ENCODE measurements around the gene CAMTA1.

CAMTA1 gene

GRCh38 chr1:6985549-6986276 is 200.5 kb downstream of the CAMTA1 start:
- no peak for DNase-seq

- DNase-seq, result no peak
Observed at GRCh38 chr1:6986281-6986680, 201.0 kb downstream of the CAMTA1 start.

DNA sequence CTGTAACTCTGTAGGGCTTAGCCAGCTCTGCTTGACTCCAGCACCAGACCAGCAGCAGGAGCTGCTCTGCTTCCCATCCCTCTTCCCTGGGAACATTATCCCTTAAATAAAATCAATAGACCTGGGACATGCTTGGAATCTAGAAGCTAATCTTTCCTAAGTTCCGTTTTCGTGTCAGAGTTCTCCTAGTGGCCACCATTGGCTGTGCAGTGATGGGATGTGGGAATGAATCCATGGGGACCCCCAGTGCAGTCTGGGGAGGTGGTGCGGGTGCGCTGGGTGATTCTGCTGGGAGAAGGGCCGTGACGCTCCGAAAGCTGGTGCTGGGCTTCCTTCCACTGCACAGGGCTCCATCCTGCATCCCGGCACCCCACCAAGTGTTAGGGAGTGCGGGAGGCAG is 202.7 kb downstream of the CAMTA1 start:
- DNase-seq, result no peak

- DNase-seq, result no peak
Observed at GRCh38 chr1:6988796-6989195, 203.5 kb downstream of the CAMTA1 start.

DNA sequence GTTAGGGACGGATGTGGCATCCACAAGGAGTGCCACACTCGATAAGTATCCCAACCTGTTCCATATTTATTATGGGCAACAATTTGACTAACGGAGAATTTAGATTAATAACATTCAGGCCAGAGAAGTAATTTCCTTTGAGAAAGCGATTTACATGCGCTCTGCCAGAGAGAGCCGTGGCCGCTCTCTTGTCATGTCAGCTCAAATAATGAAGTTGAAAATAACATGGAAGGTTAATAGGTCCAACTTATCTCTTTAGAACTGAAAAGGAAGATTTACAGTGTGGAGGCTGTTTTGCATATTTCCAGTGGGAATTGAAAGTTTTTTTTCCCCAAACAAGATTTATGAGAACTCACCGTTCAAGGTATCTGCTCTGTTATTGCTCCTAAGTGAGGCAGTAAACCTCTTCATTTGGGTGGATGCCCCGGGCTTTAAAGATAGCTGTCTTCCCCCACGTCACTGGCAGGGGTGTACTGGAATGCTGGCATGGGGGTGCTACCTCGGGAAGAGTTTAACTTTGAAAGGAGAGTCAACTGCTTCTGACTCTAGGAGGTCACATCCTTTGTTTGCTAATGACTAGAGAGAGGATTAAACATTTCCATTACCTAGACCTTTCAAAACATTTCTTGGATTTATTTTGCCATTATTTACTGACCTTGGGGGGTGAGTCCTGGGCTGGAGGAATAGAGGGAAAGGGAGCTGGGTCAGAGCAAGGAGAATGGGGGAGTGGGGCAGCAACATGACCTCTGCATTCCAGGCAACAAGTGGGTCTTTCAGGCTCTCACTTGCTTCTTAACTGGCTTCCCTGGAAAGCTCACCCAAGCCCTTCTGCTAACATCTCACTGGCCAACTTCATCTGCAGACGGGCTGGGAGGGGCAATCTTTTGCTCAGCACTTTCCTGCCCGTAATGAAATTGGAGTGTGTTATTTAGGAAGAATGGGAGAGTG is 204.2 kb downstream of the CAMTA1 start:
- no peak for DNase-seq

- DNase-seq, result no peak
Observed at GRCh38 chr1:6991266-6991665, 206.0 kb downstream of the CAMTA1 start.

GRCh38 chr1:6995789-6996188 is 210.5 kb downstream of the CAMTA1 start:
- DNase-seq, result no peak

DNA sequence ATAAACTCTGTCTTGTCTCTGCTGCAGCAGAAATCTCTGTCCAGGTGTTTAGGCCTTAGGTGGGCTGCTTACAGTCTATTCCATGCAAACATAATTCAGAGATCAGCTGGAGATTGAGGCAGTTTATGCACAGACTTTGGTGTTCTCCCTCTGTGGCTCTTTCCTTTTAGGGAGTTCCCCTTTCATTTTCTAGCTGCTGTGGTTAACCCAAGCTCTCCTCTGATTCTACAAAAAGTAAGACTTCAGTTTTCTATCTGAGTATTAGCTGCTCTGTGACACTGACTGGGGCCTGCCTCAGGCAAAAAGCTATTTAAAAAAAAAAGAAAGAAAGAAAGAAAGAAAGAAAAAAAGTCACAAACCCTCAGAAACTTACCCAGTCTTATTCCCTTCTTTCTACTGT is 211.1 kb downstream of the CAMTA1 start:
- DNase-seq, result no peak

DNA sequence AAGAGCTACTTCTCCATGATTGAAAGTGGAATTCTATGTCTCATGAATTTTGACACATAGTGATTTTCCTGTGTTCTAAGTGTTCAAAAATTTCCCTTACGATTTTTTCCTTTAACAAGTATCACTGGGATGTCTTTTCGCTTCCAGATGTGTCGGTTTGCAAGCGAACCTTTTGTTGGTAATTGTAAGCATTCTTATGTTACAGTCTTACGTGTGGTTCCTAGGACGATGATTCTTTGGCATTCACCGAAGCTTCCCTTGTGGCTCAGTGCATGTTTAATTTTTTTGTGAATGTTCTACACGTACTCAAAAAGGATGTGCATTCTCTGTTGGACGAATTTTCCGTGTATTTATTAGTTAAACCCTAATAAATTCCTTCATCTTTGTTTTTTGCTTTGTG is 211.6 kb downstream of the CAMTA1 start:
- no peak for DNase-seq

DNA sequence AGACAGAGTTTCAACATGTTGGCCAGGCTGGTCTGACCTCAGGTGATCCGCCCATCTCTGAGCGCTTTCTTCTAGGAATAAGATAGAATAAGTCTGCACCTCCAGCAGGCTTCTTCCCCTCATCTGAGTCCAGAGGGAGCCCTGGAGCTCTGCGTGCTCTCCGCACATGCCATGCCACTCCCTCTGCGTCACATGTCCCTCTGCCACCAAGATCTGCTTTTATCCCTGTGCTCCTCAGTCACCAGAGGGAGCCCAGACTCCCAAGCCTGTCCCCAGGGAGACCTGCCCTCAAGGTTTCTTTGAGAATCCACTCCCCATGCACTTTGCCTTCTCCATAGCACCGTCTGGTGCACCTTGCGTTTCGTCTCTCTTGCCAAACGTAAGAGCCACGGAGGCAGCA is 213.0 kb downstream of the CAMTA1 start:
- DNase-seq, result no peak

DNA sequence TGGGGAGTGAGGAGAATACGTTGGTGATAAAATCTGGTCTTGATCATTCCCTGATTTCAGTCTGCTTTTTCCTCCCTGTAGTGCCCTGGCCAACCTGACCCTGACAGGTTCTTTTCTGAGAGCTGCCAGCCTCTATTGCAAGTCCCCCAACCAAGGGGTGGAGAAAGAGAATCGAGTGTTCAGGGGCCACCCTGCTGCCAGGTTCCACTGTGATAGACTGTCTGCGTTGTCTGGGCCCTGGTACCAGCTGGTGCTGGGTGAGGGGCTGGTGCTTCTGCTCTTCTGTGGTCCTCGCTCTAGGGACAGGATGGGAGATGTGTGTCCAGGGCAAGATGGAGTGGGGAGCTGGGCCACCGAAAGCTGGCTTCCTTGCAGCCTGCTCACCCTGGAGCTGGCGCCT is 214.6 kb downstream of the CAMTA1 start:
- DNase-seq, result no peak

- DNase-seq, result no peak
Observed at GRCh38 chr1:7000720-7001119, 215.5 kb downstream of the CAMTA1 start.

GRCh38 chr1:7002728-7003127 is 217.5 kb downstream of the CAMTA1 start:
- DNase-seq, result no peak

GRCh38 chr1:7003676-7004075 is 218.4 kb downstream of the CAMTA1 start:
- DNase-seq, result no peak

DNA sequence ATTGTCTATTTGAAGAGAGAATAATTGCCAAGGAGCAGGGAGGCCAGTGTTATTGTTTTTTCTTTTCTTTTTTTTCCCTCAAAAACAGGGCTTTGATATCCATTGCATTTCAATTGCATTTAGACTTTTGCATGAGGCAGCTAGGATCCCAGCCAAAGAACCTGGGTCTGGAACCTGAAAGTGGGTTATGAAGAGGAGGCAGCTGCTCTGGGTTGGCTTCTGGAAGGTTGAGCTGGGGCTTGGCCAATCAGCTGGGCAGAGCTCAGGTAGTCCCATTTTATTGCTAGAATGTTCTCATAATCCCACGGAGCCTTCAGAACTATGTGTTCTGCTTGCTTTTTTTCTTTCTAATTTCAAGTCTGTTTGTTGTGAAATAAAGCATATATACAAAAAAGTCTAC is 218.9 kb downstream of the CAMTA1 start:
- DNase-seq, result no peak

GRCh38 chr1:7005762-7006161 is 220.5 kb downstream of the CAMTA1 start:
- no peak for DNase-seq

DNA sequence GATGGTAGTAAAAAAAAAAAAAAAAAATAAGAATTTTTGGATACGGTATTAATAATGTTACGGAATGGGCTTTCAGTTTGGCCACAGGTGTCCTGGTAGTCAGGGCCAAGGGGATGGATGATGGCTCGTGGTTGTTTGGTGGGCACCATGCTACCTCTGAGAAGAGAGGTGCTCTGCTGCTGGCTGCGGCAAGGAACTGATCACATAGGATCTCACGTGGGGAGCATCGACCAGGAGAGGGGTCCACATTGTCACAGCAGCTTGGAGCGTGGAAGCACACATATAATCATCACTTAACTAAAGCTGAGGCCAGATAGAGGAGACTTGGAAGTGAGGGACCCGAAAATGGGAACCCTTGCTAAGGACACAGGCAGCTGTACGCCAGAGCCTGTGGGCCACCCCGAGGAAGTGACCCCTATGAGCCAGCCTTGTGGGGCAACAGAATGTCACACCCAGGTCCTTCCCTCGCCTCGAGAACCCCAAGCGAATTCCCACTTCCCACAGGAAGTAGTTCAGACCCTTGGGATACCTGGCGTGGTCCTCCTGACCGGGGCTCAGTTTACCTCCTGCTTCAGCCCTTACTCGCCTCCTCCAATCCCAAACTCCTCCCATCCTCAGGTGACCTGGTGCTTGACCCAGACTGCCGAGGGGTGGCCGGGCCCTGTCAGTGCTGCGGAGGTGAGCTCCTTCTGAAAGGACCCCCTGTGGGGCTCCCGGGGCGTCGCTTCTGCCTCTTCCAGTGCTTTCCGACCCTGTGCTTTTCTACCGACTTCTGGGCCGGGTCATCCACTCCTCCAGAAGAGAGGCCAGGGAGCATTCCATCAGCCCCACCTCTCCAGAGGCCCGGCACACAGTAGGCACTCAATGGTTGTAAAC is 222.0 kb downstream of the CAMTA1 start:
- DNase-seq, result no peak

DNA sequence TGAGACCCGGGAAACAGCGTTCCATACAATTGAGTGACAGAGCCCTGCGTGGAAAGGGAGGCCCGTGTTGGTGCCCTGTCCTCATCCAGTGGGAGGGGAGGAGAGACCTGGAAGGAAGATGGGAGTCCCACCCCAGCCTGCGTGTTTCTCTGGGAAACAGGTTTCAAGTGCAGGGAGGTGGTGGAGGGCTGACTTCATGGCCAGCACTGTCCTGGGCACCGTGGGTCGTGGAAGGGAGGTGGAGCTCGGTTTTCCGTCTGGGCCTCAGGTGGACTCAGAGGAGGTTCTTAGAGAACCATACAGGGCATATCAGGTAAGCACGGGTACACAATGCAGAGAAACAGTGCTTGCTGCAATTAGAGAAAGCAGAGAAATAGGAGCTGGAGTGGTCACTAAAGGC is 222.6 kb downstream of the CAMTA1 start:
- no peak for DNase-seq

DNA sequence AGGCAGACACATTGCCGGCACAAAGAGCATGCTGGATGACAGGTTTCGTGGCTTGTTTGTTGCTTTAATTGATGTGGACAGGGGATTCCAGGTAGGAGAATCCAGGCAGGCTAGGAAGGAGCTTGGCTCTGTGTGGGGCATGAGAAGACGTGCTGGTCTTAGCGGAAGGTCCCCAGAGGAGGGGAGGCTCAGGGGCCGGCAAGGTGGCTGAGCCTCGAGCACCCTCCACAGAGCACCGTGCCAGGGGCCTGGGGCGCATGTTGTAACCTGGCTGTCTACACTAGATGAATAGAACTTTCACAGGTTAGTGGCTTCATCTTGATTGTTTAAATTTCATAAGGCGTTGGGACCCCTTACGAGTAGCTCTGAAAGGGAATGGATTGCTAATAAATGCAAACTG is 223.1 kb downstream of the CAMTA1 start:
- DNase-seq, result no peak

- no peak for DNase-seq
Observed at GRCh38 chr1:7008975-7009740, 223.9 kb downstream of the CAMTA1 start.

DNA sequence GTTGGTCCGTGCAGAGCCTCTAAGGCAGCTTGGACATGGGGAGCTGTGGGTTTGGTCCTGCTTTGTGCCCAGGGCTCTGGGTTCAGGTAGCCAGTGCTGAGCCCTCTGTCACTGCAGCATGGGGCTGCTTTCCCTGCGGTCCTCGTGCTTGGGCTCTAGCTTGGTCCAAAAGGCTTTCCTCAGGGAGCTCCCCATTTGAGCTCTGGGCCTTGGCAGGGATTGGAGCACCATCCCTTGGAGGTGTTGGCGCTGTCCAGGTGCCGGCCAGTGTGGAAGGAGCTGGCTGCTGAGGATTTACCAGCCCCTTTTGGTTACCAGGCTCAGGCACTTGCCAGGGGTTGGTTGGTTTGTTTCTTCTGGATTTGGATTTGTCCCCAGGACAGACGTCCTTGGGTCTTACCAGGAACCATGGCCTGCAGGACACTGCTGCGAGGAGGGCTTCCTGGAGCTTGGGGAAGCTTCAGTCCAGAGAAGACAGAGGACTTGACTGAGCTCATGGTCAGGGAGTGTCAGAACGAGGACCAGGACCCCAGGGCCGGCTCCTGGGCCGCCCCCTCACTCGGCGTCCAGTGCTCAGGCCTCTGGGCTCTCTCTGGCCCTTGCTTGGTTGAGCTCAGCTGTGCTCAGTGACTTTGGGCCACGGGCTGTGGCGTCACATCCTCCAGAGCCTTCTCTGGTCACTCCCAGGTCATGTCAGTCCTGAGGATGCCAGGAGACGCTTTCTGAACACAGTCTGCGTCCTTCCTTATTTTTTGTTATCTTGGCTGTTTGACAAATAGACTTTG is 224.7 kb downstream of the CAMTA1 start:
- no peak for DNase-seq
